ENCODE results near the gene LRTM2. TPM values are rescaled to one million over a fixed set of nuclear protein-coding genes. Genes with fewer than 3 reads are reported as not detected.

LRTM2 gene
- total RNA-seq, 1 donor, result not detected

DNA sequence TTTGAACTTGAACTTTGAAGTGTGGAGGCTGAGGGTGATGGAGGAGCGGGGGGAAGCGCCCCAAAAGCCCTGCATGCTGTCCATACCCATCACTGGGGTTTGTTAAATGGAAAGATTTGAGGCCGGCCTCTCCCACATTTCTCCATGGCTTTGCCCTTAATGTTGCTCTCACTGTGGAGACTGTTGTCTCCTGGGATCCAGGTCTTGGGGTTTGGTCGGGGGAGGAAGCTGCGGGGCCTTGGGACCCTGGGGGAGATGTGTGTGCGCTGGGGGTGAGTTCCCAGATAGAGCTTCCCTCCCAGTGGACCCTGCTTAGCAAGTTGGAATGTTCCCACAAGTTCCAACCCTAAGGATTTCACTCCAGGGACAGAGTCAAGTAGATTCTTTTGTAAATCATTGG lies 28.0 kb upstream of the LRTM2 start:
- no peak for DNase-seq (ENCODE audit: insufficient read length, low spot score, missing footprints)
- Histone ChIP-seq H3K79me2 (ENCODE audit: insufficient read depth, low read length) (no peaks in the 10 kb centered on the region), H3K27me3 (ENCODE audit: insufficient read depth, low read length) (peaks cover 4% of the 10 kb centered on the region), H3K27ac (ENCODE audit: low read depth, low read length) (no peak overlapping the region), H4K20me1 (ENCODE audit: insufficient read depth, low read length) (no peaks in the 10 kb centered on the region), H3K4me1 (ENCODE audit: insufficient read depth, low read length) (peaks cover 10% of the 10 kb centered on the region), H3K9me3 (ENCODE audit: low read depth, low read length) (no peaks in the 10 kb centered on the region), H3K4me2 (ENCODE audit: insufficient read depth, low read length) (no peak overlapping the region), H3K4me3 (ENCODE audit: insufficient read depth, low read length) (no peak overlapping the region), H3K36me3 (ENCODE audit: insufficient read depth, low read length) (peaks cover 2% of the 10 kb centered on the region), H2AFZ (ENCODE audit: low read length) (no peak overlapping the region)
- TF ChIP-seq, protein P1, sequence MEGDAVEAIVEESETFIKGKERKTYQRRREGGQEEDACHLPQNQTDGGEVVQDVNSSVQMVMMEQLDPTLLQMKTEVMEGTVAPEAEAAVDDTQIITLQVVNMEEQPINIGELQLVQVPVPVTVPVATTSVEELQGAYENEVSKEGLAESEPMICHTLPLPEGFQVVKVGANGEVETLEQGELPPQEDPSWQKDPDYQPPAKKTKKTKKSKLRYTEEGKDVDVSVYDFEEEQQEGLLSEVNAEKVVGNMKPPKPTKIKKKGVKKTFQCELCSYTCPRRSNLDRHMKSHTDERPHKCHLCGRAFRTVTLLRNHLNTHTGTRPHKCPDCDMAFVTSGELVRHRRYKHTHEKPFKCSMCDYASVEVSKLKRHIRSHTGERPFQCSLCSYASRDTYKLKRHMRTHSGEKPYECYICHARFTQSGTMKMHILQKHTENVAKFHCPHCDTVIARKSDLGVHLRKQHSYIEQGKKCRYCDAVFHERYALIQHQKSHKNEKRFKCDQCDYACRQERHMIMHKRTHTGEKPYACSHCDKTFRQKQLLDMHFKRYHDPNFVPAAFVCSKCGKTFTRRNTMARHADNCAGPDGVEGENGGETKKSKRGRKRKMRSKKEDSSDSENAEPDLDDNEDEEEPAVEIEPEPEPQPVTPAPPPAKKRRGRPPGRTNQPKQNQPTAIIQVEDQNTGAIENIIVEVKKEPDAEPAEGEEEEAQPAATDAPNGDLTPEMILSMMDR (IDR thresholded peaks at IDR 0.05; ENCODE audit: extremely low read depth, low read depth, low read length), result no peak

DNA sequence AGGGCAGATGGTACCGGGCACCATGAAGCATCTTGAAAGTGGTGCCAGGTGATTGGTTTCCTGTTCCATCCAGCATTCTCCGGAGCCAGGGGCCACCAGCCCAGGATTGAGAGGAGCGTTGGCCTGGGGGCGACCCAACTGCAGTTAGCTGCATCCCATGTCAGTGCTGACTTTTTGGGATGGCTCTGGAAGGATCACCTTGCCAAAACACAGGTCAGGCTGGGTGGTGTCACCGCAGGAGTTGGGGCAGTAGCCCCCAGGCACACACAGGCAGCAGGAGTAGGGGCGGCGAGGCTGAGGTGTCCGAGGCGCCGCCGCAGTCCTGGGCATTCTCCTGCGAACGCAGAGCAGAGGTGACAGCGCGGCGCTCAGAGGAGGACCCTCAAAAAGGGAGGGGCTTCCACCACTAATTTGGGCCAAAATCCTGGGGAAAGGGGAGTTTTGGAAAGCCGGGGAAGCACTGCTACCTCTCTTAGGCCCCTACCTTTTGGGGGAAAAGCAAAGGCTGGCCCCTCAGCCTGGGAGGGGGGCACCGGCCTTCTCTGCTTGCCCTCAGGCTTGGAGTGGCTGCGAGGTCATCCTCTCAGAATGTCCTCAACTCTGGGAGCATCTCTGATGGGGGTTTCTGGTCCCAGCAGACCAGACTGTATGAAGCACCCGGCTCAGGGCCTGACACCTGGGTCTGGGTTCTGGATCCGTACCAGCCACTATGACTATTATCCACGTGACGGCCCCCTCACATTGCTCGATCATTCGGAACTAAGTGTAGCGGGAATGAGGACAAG lies 26.7 kb upstream of the LRTM2 start:
- Histone ChIP-seq H3K4me2 (ENCODE audit: insufficient read depth, low read length) (no peak overlapping the region), H3K36me3 (ENCODE audit: insufficient read depth, low read length) (no peaks in the 10 kb centered on the region)

DNA sequence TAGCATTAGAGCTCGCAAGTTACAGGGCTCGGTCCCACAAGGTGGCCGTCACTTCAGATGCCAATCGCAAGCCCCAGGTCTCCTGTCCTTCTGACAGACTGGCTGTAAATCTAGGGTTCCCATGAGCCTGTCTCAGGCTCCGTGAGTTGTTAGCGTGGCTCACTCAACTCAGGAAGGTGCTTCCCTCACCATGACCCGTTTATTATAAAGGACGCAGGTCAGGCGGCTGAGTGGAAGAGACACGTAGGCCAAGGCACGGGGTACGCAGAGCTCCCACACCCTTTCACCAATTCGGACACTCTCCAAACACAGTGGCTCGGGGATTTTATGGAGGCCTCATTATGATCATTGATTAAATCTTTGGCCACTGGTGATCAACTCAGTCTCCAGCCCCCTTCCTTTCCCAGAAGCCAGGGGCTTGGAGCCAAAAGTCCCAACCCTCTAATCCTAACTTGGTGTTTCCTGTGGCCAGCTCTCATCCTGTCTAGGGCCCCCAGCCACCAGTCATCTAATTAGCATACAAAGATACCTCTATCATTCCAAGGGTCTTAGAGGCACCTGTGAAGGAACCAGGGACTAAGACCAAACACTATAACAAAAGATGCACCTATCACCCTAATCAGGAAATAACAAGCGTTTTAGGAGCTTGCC lies 25.8 kb upstream of the LRTM2 start:
- no peak overlapping the region for H2AFZ ChIP-seq (ENCODE audit: low read length)
- peaks cover 4% of the 10 kb centered on the region for H3K27me3 ChIP-seq (ENCODE audit: insufficient read depth, low read length)
- no peak overlapping the region for H3K4me3 ChIP-seq (ENCODE audit: insufficient read depth, low read length)
- H3K36me3 ChIP-seq (ENCODE audit: insufficient read depth, low read length), result no peaks in the 10 kb centered on the region
- no peaks in the 10 kb centered on the region for H3K9me3 ChIP-seq (ENCODE audit: low read depth, low read length)
- H3K27ac ChIP-seq (ENCODE audit: low read depth, low read length), result no peak overlapping the region
- TF ChIP-seq, protein P1 (IDR thresholded peaks at IDR 0.05; ENCODE audit: extremely low read depth, low read depth, low read length), result no peak
- H3K79me2 ChIP-seq (ENCODE audit: insufficient read depth, low read length), result no peaks in the 10 kb centered on the region
- DNase-seq (ENCODE audit: insufficient read length, low spot score, missing footprints), result no peak
- peaks cover 10% of the 10 kb centered on the region for H3K4me1 ChIP-seq (ENCODE audit: insufficient read depth, low read length)
- no peak overlapping the region for H3K4me2 ChIP-seq (ENCODE audit: insufficient read depth, low read length)
- H4K20me1 ChIP-seq (ENCODE audit: insufficient read depth, low read length), result no peaks in the 10 kb centered on the region

More for the DNA sequence above, 26.7 kb upstream of the LRTM2 start:
- Histone ChIP-seq H3K4me3 (ENCODE audit: insufficient read depth, low read length) (no peak overlapping the region), H2AFZ (ENCODE audit: low read length) (no peak overlapping the region), H3K79me2 (ENCODE audit: insufficient read depth, low read length) (no peaks in the 10 kb centered on the region), H4K20me1 (ENCODE audit: insufficient read depth, low read length) (no peaks in the 10 kb centered on the region), H3K9me3 (ENCODE audit: low read depth, low read length) (no peaks in the 10 kb centered on the region), H3K27ac (ENCODE audit: low read depth, low read length) (no peak overlapping the region), H3K27me3 (ENCODE audit: insufficient read depth, low read length) (peaks cover 4% of the 10 kb centered on the region), H3K4me1 (ENCODE audit: insufficient read depth, low read length) (peaks cover 10% of the 10 kb centered on the region)
- TF ChIP-seq, protein P1 (IDR thresholded peaks at IDR 0.05; ENCODE audit: extremely low read depth, low read depth, low read length), result no peak
- no peak for DNase-seq (ENCODE audit: insufficient read length, low spot score, missing footprints)

DNA sequence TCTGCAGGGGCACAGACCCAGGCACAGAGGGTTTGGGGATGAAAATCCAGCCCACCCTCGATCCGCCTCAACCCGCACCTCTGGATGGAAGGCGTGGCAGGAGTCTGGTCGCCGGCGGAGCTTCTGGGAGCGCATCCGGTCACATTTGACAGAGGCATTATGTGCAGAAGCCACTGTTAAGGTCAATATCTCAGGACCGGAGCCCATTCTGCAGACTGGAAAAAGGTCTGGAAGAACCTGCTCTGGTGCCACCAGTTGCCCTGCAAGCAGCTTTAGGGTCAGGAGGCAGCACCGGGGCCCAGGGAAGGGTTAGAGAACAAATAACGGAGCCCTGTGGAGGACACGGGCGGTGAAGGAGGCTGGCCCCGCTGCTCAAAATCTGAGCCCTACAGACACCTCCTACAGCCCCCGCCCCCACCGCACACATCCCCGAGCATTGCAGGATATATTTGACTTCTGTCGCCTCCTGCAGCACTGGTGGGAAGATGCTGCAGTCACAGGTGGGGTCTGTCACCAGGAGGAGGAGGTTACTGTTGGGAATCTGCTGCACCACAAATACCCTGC lies 25.1 kb upstream of the LRTM2 start:
- Histone ChIP-seq H3K27ac (ENCODE audit: low read depth, low read length) (no peak overlapping the region), H4K20me1 (ENCODE audit: insufficient read depth, low read length) (no peaks in the 10 kb centered on the region), H3K36me3 (ENCODE audit: insufficient read depth, low read length) (no peaks in the 10 kb centered on the region), H3K79me2 (ENCODE audit: insufficient read depth, low read length) (no peaks in the 10 kb centered on the region), H2AFZ (ENCODE audit: low read length) (peak overlapping the region; percentile 88), H3K4me1 (ENCODE audit: insufficient read depth, low read length) (peaks cover 10% of the 10 kb centered on the region), H3K27me3 (ENCODE audit: insufficient read depth, low read length) (peaks cover 4% of the 10 kb centered on the region), H3K4me3 (ENCODE audit: insufficient read depth, low read length) (no peak overlapping the region), H3K4me2 (ENCODE audit: insufficient read depth, low read length) (peak overlapping the region; percentile 89), H3K9me3 (ENCODE audit: low read depth, low read length) (no peaks in the 10 kb centered on the region)
- DNase-seq (ENCODE audit: insufficient read length, low spot score, missing footprints), result no peak
- TF ChIP-seq, protein P1 (IDR thresholded peaks at IDR 0.05; ENCODE audit: extremely low read depth, low read depth, low read length), result no peak

Data from osteoblast (primary cell).